K562 (cell line): ENCODE results near the gene IARS2. TPM values are rescaled to one million over a fixed set of nuclear protein-coding genes. Genes with fewer than 3 reads are reported as not detected.

Experiments
- ATAC-seq: fragments of 200-7000 bp; cut with Tn5 transposase; 3 replicates; pipeline ENCODE4 v1.9.1; 2020; ENCODE audit warnings: moderate library complexity
- BruUV-seq: library from RNA; stranded (reverse); fragments of 400-500 nt; replicated peaks from 2 replicates; lab custom pipeline; 2021; lab: Mats Ljungman, UMichigan
- CTCF ChIA-PET: fragments of 300-600 bp; formaldehyde crosslinking; extraction: SDS; loops from one replicate; lab custom pipeline; 2021; ENCODE audit warnings: low intra/inter-chr PET ratio; lab: Yijun Ruan, JAX
- POLR2A ChIA-PET: fragments of 300-600, 350-650 bp; sonication (Branson Sonifier 250); formaldehyde crosslinking; extraction: SDS; loops from one replicate; lab custom pipeline; 2021; ENCODE audit warnings: antibody characterized with exemption, inconsistent platforms; lab: Yijun Ruan, JAX
- DNase-seq, 4 experiments: peaks; one replicate each; pipeline versions ENCODE4 v3.0.0 to v3.0.0-alpha.2; 2011 to 2018; ENCODE audit warnings: low spot score in 3 of 4, mixed read lengths in 3 of 4; ENCODE audit errors: extremely low read depth in 1 of 4
- FAIRE-seq: peaks from 2 replicates; lab custom pipeline; 2011; peaks lifted over from hg19 to GRCh38; lab: Jason Lieb, UNC
- H2AFZ ChIP-seq: 2 replicates; pipeline ENCODE4 v1.6.0; 2011; ENCODE audit warnings: low read depth, low read length, control low read depth, inconsistent platforms
- H3K27ac ChIP-seq: fragments of 200-600 bp; 3 replicates; pipeline ENCODE4 v1.8.0; 2011; ENCODE audit warnings: low read depth, mild to moderate bottlenecking, control low read depth, inconsistent platforms, low read length, moderate library complexity, mixed read lengths; ENCODE audit errors: extremely low read depth
- H3K27me3 ChIP-seq, 2 experiments: fragments of 300-600 bp in 1 of 2; 2 replicates in 1 of 2; 3 replicates in 1 of 2; pipeline versions ENCODE4 v1.6.0 to v1.8.0; 2011; ENCODE audit warnings: inconsistent platforms in 2 of 2, low read length in 2 of 2, mild to moderate bottlenecking in 1 of 2, mixed read lengths in 1 of 2, moderate library complexity in 1 of 2; ENCODE audit not compliant: control insufficient read depth in 2 of 2, insufficient read depth in 2 of 2
- H3K36me3 ChIP-seq: fragments of 300-600 bp; 3 replicates; pipeline ENCODE4 v1.8.0; 2011; ENCODE audit warnings: mild to moderate bottlenecking, low read length, inconsistent platforms; ENCODE audit not compliant: control insufficient read depth, insufficient read depth
- H3K4me1 ChIP-seq, 2 experiments: fragments of 200-600 bp in 1 of 2; replicated peaks in 1 of 2; 2 replicates in 1 of 2; 3 replicates in 1 of 2; pipeline versions ENCODE4 v1.5.1 to v1.8.0; 2011; ENCODE audit warnings: inconsistent platforms in 2 of 2, low read length in 2 of 2, mild to moderate bottlenecking in 1 of 2, mixed read lengths in 1 of 2, moderate library complexity in 1 of 2; ENCODE audit not compliant: control insufficient read depth in 2 of 2, insufficient read depth in 2 of 2
- H3K4me2 ChIP-seq: 2 replicates; pipeline ENCODE4 v1.6.1; 2011; ENCODE audit warnings: low read length, control low read depth, inconsistent platforms, mixed read lengths; ENCODE audit not compliant: insufficient read depth
- H3K4me3 ChIP-seq: fragments of 200-600 bp; sonication (generic), shearing (Covaris generic); 2 replicates; pipeline ENCODE4 v1.5.1; 2016; ENCODE audit warnings: control low read depth, inconsistent platforms
- H3K79me2 ChIP-seq: fragments of 200-600 bp; 3 replicates; pipeline ENCODE4 v1.8.0; 2011; ENCODE audit warnings: low read length, inconsistent platforms; ENCODE audit not compliant: control insufficient read depth, insufficient read depth
- H3K9ac ChIP-seq, 2 experiments: 2 replicates each; pipeline versions ENCODE4 v1.6.0 to v1.6.1; 2011; ENCODE audit warnings: low read depth in 2 of 2, low read length in 2 of 2, control low read depth in 1 of 2, inconsistent platforms in 1 of 2, mild to moderate bottlenecking in 1 of 2, mixed read lengths in 1 of 2; ENCODE audit not compliant: insufficient read depth in 1 of 2
- H3K9me1 ChIP-seq: one replicate; pipeline ENCODE4 v1.6.0; 2011; ENCODE audit warnings: inconsistent platforms, mild to moderate bottlenecking, low read length, moderate library complexity; ENCODE audit not compliant: control insufficient read depth, insufficient read depth
- H3K9me3 ChIP-seq: replicated peaks from 2 replicates; pipeline ENCODE4 v1.5.1; 2011; ENCODE audit warnings: low read depth, low read length, inconsistent platforms; ENCODE audit not compliant: control insufficient read depth, insufficient read depth
- H4K20me1 ChIP-seq: replicated peaks from 2 replicates; pipeline ENCODE4 v1.6.1; 2011; ENCODE audit warnings: low read length, inconsistent platforms, mixed read lengths; ENCODE audit not compliant: control insufficient read depth, insufficient read depth
- COPS2 ChIP-seq: fragments of 450-650 bp; conservative IDR thresholded peaks from 2 replicates; pipeline ENCODE4 v1.6.1; 2016; ENCODE audit warnings: mild to moderate bottlenecking, moderate library complexity
- GABPB2 ChIP-seq: fragments of 250-450 bp; sonication (Bioruptor Pico); conservative IDR thresholded peaks from 2 replicates; pipeline ENCODE4 v1.5.1; 2021; ENCODE audit warnings: mild to moderate bottlenecking
- HES1 ChIP-seq: fragments of 450-650 bp; IDR thresholded peaks from 2 replicates; pipeline ENCODE4 v1.6.1; 2016; ENCODE audit warnings: low read depth, mild to moderate bottlenecking, moderate library complexity
- MIER1 ChIP-seq: fragments of 450-650 bp; IDR thresholded peaks from 2 replicates; pipeline ENCODE4 v1.6.1; 2016; ENCODE audit warnings: antibody characterized with exemption, mild to moderate bottlenecking, low read depth
- NRF1 ChIP-seq, 2 experiments: fragments of 450-650 bp; IDR thresholded peaks in 1 of 2; conservative IDR thresholded peaks in 1 of 2; 2 replicates each; pipeline ENCODE4 v1.6.1; 2014; ENCODE audit warnings: mild to moderate bottlenecking in 2 of 2
- SNRNP70 ChIP-seq: fragments of 200-400 bp; formaldehyde crosslinking; optimal IDR thresholded peaks from 2 replicates; pipeline ENCODE3; 2017; ENCODE audit warnings: low read depth, low read length
- TOE1 ChIP-seq, 2 experiments: fragments of 450-650 bp in 1 of 2; sonication (generic) in 1 of 2; formaldehyde crosslinking in 1 of 2; IDR thresholded peaks; 2 replicates each; pipeline versions ENCODE4 v1.7.1 to v1.8.0; 2016 to 2022; ENCODE audit warnings: borderline replicate concordance in 2 of 2, mild to moderate bottlenecking in 2 of 2, antibody characterized with exemption in 1 of 2, inconsistent platforms in 1 of 2, low read depth in 1 of 2, missing genetic modification reagents in 1 of 2, moderate library complexity in 1 of 2
- ZNF639 ChIP-seq, 2 experiments: fragments of 200-800 bp in 1 of 2; sonication (Bioruptor generic) in 1 of 2; sonication (generic) in 1 of 2; formaldehyde crosslinking in 1 of 2; IDR thresholded peaks in 1 of 2; conservative IDR thresholded peaks in 1 of 2; 2 replicates each; pipeline versions ENCODE4 v1.5.0 to v1.6.1; 2016 to 2020; ENCODE audit warnings: missing compliant biosample characterization in 1 of 2, missing genetic modification characterization in 1 of 2, missing genetic modification reagents in 1 of 2
- ZNF740 ChIP-seq, 3 experiments: fragments of 200-800 bp in 1 of 3; sonication (Bioruptor generic) in 1 of 3; sonication (generic) in 1 of 3; formaldehyde crosslinking in 1 of 3; IDR thresholded peaks; 2 replicates each; pipeline versions ENCODE4 v1.6.1 to v1.8.0; 2016 to 2022; ENCODE audit warnings: mild to moderate bottlenecking in 2 of 3, missing compliant biosample characterization in 2 of 3, missing genetic modification characterization in 2 of 3, missing genetic modification reagents in 1 of 3
- WGBS: fragments of 100-300 bp; shearing (Covaris generic); methylation state at CpG from one replicate; pipeline ENCODE4 v1.1.6; 2016; ENCODE audit warnings: low coverage, mixed read lengths; ENCODE audit not compliant: insufficient coverage; ENCODE audit errors: missing lambda C conversion rate; 5-methylcytosine and 5-hydroxymethylcytosine counted together
- in situ Hi-C: fragments of 300-500 bp; cut with MboI; formaldehyde crosslinking; loops from 4 replicates; pipeline ENCODE4 v1.15.0; 2018; ENCODE audit warnings: inconsistent platforms, mixed read lengths
- intact Hi-C: fragments of 100-400 bp; cut with micrococcal nuclease; formaldehyde crosslinking; loops from 2 replicates; pipeline ENCODE4 v1.14.2; 2022
- polyA plus RNA-seq, 8 experiments: library from polyadenylated mRNA; depleted of rRNA in 4 of 8; stranded (reverse) in 5 of 8; unstranded in 3 of 8; fragments of >200 nt; fragmentation: Nextera tagmentation in 2 of 8; fragmentation: Illumina TruSeq in 1 of 8; extraction: Ambion mirVana in 2 of 8; extraction: Trizol in 1 of 8; gene quantifications; 2 replicates each; pipeline versions ENCODE4 v1.2.1 to v1.2.3, GENCODE V29; 2011 to 2014; ENCODE audit warnings: inconsistent platforms in 1 of 8, missing spikeins in 1 of 8
- total RNA-seq, 7 experiments: library from RNA; depleted of rRNA in 6 of 7; stranded (reverse); fragments of >200 nt in 6 of 7; fragmentation: Illumina TruSeq in 2 of 7; extraction: Trizol in 2 of 7; gene quantifications; 2 replicates each; pipeline versions ENCODE4 v1.2.1 to v1.2.3, GENCODE V29; 2011 to 2021; ENCODE audit warnings: low replicate concordance in 1 of 7

IARS2 gene
- total and polyA plus RNA-seq, 9 of the 15 experiments (the other 6 are each of a cell fraction or from before 2014, with no cell fraction given) = 39.6 to 127 (median 93.8) TPM

GRCh38 chr1:220184506-220184905 lies 90.6 kb downstream of the IARS2 start:
- WGBS = 96% methylated on average over 1 of the region's 1 CpG
- CTCF ChIA-PET = no interaction called here
- no peak overlapping the region for H3K9ac ChIP-seq

GRCh38 chr1:220186752-220187151 lies 92.8 kb downstream of the IARS2 start:
- Histone ChIP-seq H2AFZ (no peak overlapping the region), H3K4me2 (no peak overlapping the region), H3K9me3 (no peaks in the 10 kb centered on the region), H3K9me1 (no peaks in the 10 kb centered on the region), H3K36me3 (peaks cover 59% of the 10 kb centered on the region), H3K27me3 (no peaks in the 10 kb centered on the region), H3K9ac (no peak overlapping the region), H4K20me1 (no peaks in the 10 kb centered on the region), H3K4me1 (no peaks in the 10 kb centered on the region), H3K27ac (no peak overlapping the region), H3K4me3 (no peak overlapping the region), H3K79me2 (no peaks in the 10 kb centered on the region)
- DNase-seq (no peak), ATAC-seq (no peak), FAIRE-seq (no peak)
- WGBS = 65% methylated on average over 2 of the region's 2 CpGs
- intact Hi-C loops = loop anchor here (5.0 kb wide), 1 partner anchor 349 kb away; no protein-coding TSS in a partner anchor
- TF ChIP-seq MIER1 = no peak
- no peak for TF ChIP-seq COPS2
- TF ChIP-seq TOE1 (IDR thresholded peaks at IDR 0.05; ENCODE audit: borderline replicate concordance) = no peak
- no peak for TF ChIP-seq TOE1 (CRISPR knock-in tag; IDR thresholded peaks at IDR 0.05; ENCODE audit: borderline replicate concordance, low read depth)
- TF ChIP-seq NRF1 (conservative IDR thresholded peaks at IDR 0.05 in 1 of 2, IDR thresholded peaks at IDR 0.05 in 1 of 2) = no peak
- TF ChIP-seq SNRNP70 = no peak
- TF ChIP-seq ZNF639 (CRISPR knock-in tag; conservative IDR thresholded peaks at IDR 0.05 in 1 of 2, IDR thresholded peaks at IDR 0.05 in 1 of 2) = no peak
- TF ChIP-seq ZNF740 (CRISPR knock-in tag; IDR thresholded peaks at IDR 0.05) = no peak
- no peak for TF ChIP-seq ZNF740 (tag; IDR thresholded peaks at IDR 0.05)
- no peak for TF ChIP-seq HES1
- ChIA-PET POLR2A (interaction anchor here (0.8 to 2.2 kb wide), 3 partner anchors 9 to 15 kb away, joined by 4 to 7 read pairs (median 6); no protein-coding TSS in a partner anchor), CTCF (no interaction called here)
- in situ Hi-C loops = no loop called here
- no TSS peak for BruUV-seq

More at GRCh38 chr1:220184506-220184905, 90.6 kb downstream of the IARS2 start:
- H3K4me1 ChIP-seq = no peaks in the 10 kb centered on the region
- no peaks in the 10 kb centered on the region for H4K20me1 ChIP-seq
- H3K27ac ChIP-seq = no peak overlapping the region
- H3K4me3 ChIP-seq = no peak overlapping the region
- no peak for ATAC-seq
- H3K4me2 ChIP-seq = no peak overlapping the region
- H3K27me3 ChIP-seq = no peaks in the 10 kb centered on the region
- H3K9me3 ChIP-seq = no peaks in the 10 kb centered on the region
- no peak overlapping the region for H2AFZ ChIP-seq
- DNase-seq = no peak
- POLR2A ChIA-PET = interaction anchor here (1.2 kb wide), 1 partner anchor 7 kb away, joined by 3 read pairs; no protein-coding TSS in a partner anchor
- no peak for TF ChIP-seq GABPB2
- peaks cover 55% of the 10 kb centered on the region for H3K36me3 ChIP-seq
- intact Hi-C loops (no loop called here), in situ Hi-C loops (no loop called here)
- H3K9me1 ChIP-seq = no peaks in the 10 kb centered on the region
- BruUV-seq = no TSS peak
- no peaks in the 10 kb centered on the region for H3K79me2 ChIP-seq
- no peak for FAIRE-seq
